Tibial artery (tissue), 4 donors: Measurements from ENCODE around the gene PPARA.

Experiments used
- DNase-seq, 2 donors: peaks; one replicate each; pipeline ENCODE4 v3.0.0-alpha.2; 2019
- H3K27ac ChIP-seq, 2 donors: fragments of 200-600 bp; sonication (generic) in 1 of 2; 1 replicate in 1 of 2; 2 replicates in 1 of 2; pipeline ENCODE4 v1.5.1; 2018 to 2019; ENCODE audit warnings: mild to moderate bottlenecking in 1 of 2
- H3K27me3 ChIP-seq, 2 donors: fragments of 200-600 bp; sonication (generic) in 1 of 2; one replicate each; pipeline versions ENCODE4 v1.5.1 to v1.6.0; 2016 to 2019
- H3K36me3 ChIP-seq, 3 donors: fragments of 200-600 bp; sonication (generic) in 2 of 3; one replicate each; pipeline ENCODE4 v1.5.1; 2016 to 2019; ENCODE audit warnings: mild to moderate bottlenecking in 2 of 3
- H3K4me1 ChIP-seq, 4 donors: fragments of 200-600 bp; sonication (generic) in 2 of 4; 1 replicate in 3 of 4; 2 replicates in 1 of 4; pipeline ENCODE4 v1.5.1; 2016 to 2019
- H3K4me3 ChIP-seq, 2 donors: fragments of 200-600 bp; sonication (generic) in 1 of 2; 1 replicate in 1 of 2; 2 replicates in 1 of 2; pipeline ENCODE4 v1.5.1; 2018 to 2019; ENCODE audit warnings: mild to moderate bottlenecking in 2 of 2
- H3K9me3 ChIP-seq, 3 donors: fragments of 200-600 bp; sonication (generic) in 1 of 3; one replicate each; pipeline ENCODE4 v1.5.1; 2016 to 2019
- intact Hi-C: fragments of 100-400 bp; cut with DNase I; formaldehyde crosslinking; loops from one replicate; pipeline ENCODE4 v1.15.0; 2023; ENCODE audit warnings: low total_unique reads
- TF ChIP-seq, protein P1 (sequence below), 2 experiments: fragments of 200-600 bp in 1 of 2; fragments of 450-650 bp in 1 of 2; IDR thresholded peaks; one replicate each; pipeline ENCODE4 v1.5.1; 2017 to 2019; ENCODE audit warnings: antibody characterized with exemption in 2 of 2, mild to moderate bottlenecking in 1 of 2, moderate library complexity in 1 of 2

PPARA gene

GRCh38 chr22:46163557-46163888, 13.2 kb downstream of the PPARA start:
- H3K36me3 ChIP-seq, result peaks cover 0 to 25% (median 11%) of the 10 kb centered on the region in 3 donors
- no peak overlapping the region for H3K27ac ChIP-seq

GRCh38 chr22:46165977-46166376, 15.7 kb downstream of the PPARA start:
- H3K27me3 ChIP-seq, result no peaks in the 10 kb centered on the region
- TF ChIP-seq, protein P1, sequence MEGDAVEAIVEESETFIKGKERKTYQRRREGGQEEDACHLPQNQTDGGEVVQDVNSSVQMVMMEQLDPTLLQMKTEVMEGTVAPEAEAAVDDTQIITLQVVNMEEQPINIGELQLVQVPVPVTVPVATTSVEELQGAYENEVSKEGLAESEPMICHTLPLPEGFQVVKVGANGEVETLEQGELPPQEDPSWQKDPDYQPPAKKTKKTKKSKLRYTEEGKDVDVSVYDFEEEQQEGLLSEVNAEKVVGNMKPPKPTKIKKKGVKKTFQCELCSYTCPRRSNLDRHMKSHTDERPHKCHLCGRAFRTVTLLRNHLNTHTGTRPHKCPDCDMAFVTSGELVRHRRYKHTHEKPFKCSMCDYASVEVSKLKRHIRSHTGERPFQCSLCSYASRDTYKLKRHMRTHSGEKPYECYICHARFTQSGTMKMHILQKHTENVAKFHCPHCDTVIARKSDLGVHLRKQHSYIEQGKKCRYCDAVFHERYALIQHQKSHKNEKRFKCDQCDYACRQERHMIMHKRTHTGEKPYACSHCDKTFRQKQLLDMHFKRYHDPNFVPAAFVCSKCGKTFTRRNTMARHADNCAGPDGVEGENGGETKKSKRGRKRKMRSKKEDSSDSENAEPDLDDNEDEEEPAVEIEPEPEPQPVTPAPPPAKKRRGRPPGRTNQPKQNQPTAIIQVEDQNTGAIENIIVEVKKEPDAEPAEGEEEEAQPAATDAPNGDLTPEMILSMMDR (IDR thresholded peaks at IDR 0.05), result no peak
- intact Hi-C loops, result no loop called here
- H3K9me3 ChIP-seq, result no peaks in the 10 kb centered on the region
- peaks cover 0 to 16% (median 3%) of the 10 kb centered on the region in 3 donors for H3K36me3 ChIP-seq
- no peak for DNase-seq
- H3K4me1 ChIP-seq, result peaks cover 0 to 10% (median 3%) of the 10 kb centered on the region in 4 donors
- no peak overlapping the region for H3K27ac ChIP-seq
- no peak overlapping the region for H3K4me3 ChIP-seq

More at GRCh38 chr22:46163557-46163888, 13.2 kb downstream of the PPARA start:
- intact Hi-C loops, result no loop called here
- no peak overlapping the region for H3K4me3 ChIP-seq
- DNase-seq, result no peak
- H3K9me3 ChIP-seq, result no peaks in the 10 kb centered on the region
- peaks cover 0 to 6% (median 0%) of the 10 kb centered on the region in 4 donors for H3K4me1 ChIP-seq
- no peaks in the 10 kb centered on the region for H3K27me3 ChIP-seq
- TF ChIP-seq, protein P1 (IDR thresholded peaks at IDR 0.05), result no peak

GRCh38 chr22:46169628-46170027, 19.3 kb downstream of the PPARA start:
- Histone ChIP-seq H3K27me3 (no peaks in the 10 kb centered on the region), H3K4me1 (peaks cover 0 to 36% (median 10%) of the 10 kb centered on the region in 4 donors), H3K27ac (no peak overlapping the region), H3K4me3 (no peak overlapping the region), H3K36me3 (no peaks in the 10 kb centered on the region), H3K9me3 (no peaks in the 10 kb centered on the region)
- intact Hi-C loops, result no loop called here
- DNase-seq, result no peak
- TF ChIP-seq, protein P1 (IDR thresholded peaks at IDR 0.05), result no peak

DNA sequence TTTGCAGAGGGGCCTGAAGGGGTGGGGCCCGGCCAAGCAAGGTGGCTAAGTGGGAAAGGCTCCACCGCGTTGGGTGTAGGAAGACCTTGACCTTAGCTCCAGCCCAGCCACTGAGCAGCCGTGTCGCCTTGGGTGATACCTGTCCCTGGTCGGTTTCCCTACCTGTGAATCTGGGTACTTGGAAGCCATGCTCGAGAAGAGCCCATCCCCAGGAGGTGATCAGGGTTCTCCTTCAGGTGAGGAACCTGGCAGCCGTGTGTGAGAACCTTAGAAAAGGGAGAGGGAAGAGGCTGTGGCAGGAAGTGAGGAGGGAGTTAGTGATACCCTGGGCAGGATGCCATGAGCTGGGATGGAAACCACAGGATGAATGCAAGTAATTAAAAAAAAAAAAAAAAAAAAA, 21.6 kb downstream of the PPARA start:
- Histone ChIP-seq H3K4me3 (no peak overlapping the region), H3K4me1 (peaks cover 0 to 36% (median 10%) of the 10 kb centered on the region in 4 donors), H3K27me3 (no peaks in the 10 kb centered on the region), H3K36me3 (peaks cover 0 to 4% (median 0%) of the 10 kb centered on the region in 3 donors), H3K9me3 (no peaks in the 10 kb centered on the region), H3K27ac (peak overlapping the region in 1 of 2 donors; percentile 19)
- intact Hi-C loops, result no loop called here
- no peak for DNase-seq
- TF ChIP-seq, protein P1 (IDR thresholded peaks at IDR 0.05), result no peak

DNA sequence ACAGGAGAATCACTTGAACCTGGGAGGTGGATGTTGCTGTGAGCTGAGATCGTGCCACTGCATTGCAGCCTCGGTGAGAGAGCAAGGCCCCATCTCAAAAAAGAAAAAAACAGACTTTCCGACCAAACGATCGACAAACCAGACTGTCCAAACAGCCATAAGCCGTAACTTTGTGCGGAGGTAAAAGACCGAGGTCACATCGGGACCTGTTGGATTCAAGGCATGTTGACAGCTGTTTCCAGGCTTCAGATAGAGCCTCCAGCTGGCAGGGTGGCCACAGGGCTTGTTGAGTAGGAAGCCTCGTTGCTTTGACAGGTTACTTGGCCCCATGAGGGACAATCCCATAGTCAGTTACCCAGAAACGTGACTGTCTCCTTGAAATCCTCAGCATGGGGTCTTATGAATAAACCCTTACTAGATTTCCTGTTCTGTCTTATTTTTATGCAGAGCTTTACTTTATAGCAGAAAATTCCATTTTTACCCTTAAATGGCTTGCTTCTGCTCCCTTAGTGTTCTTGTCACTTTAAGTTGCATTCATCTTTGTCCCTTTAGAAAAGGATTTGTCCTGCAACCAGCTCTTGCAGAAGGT, 22.3 kb downstream of the PPARA start:
- DNase-seq, result no peak
- Histone ChIP-seq H3K4me3 (no peak overlapping the region), H3K9me3 (no peaks in the 10 kb centered on the region), H3K27me3 (no peaks in the 10 kb centered on the region), H3K36me3 (peaks cover 0 to 7% (median 0%) of the 10 kb centered on the region in 3 donors), H3K4me1 (peaks cover 0 to 33% (median 10%) of the 10 kb centered on the region in 4 donors), H3K27ac (no peak overlapping the region)
- intact Hi-C loops, result no loop called here
- TF ChIP-seq, protein P1 (IDR thresholded peaks at IDR 0.05), result no peak
